SK-N-DZ (cell line): Measurements from ENCODE around the gene NRXN3.
"Not testable (repeated sequence)": the region's sequence is repeated elsewhere in the genome, so short reads cannot be mapped to it uniquely, and the experiment has no call there.

Experiments used
- DNase-seq: peaks from one replicate; pipeline ENCODE4 v3.0.0-alpha.2; 2015; ENCODE audit warnings: low spot score

Gene NRXN3

DNA sequence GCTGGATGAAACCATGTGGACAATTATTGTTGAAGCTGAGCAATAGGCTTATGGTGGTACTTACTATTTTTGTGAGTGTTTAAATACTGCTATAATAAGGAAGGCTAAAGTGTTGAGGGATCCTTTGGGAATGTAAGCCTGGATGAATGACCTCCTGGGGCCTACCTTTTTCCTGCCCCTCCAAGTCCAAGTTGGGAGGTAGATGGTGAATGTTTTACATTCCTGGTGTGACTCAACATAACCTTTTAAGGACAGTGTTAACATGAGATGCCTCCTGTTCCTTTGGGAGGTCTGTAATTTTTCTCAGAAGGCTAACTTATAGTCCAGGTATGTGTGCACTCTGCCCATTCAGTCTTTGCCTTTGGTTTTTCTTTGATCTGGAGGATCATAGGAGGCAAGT, 315.9 kb downstream of the NRXN3 start:
- no peak for DNase-seq

DNA sequence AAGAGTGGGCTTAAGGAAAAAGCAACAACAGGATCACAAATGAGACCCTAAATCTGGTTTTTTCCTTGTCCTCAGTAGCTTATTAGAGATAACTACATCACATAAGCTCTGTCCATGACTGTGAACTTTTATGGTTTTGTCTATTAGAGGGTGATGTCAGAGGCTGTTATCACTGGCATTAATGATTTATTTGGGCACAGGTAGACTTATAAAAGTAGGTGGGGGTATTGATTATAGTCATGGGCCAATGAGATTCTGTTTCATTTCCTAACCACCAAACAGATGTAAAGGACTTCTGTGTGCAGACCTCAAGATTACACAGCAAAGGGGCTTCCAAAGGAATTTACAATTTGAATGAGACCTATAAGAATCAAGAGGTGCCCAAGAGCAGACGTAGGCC, 316.4 kb downstream of the NRXN3 start:
- no peak for DNase-seq

DNA sequence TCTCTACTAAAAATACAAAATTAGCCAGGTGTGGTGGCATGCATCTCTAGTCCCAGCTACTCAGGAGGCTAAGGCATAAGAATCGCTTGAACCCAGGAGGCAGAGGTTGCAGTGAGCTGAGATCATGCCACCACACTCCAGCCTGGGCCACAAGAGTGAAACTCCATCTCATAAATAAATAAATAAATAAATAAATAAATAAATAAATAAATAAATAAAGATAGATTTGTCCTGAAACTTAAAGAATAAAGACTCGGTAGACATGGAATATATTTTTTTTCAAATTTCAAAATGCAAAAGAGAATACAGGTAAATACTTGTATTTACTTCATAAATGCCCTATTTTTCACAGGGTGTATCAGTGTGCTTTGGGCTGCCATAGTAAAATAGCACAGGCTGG, 317.4 kb downstream of the NRXN3 start:
- not testable (repeated sequence) for DNase-seq

DNA sequence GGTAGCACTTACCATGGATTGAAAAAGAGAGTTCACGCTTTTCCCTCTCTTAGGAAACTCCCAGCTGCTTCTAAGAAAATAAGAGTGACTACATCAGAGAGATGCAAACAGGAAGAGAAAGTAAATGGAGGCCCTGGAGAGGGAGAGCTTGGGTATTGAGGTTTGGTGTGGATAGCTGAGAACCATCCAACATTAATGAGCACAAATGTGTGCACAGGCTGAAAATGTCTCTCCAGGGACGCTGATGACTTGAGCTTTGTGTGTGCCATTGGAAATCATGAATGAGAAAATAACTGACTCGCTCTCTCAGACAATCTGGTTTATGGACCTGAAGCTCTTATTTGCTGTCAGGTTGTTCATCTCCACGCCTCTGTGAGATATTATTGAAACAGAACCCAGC, 318.8 kb downstream of the NRXN3 start:
- DNase-seq: no peak

DNA sequence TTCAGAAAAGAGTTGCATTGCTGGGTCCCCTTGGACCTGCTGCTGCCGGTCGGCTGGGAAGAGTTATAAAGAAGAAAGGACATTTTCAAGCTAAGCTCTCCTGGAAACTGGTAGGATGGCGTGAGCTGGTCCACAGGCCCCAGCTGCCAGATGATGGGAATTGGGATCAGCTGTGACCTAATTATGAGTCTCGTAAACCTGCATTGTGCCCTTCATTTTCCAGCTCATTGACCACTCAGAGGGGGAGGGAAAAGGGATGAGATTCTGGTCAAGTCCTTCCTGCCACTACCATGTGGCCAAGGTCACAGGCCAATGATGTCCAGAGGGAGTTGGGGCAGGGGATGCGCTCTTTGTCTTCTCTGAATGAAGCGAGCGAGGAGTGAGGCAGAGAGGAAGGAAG, 320.9 kb downstream of the NRXN3 start:
- DNase-seq: no peak

DNA sequence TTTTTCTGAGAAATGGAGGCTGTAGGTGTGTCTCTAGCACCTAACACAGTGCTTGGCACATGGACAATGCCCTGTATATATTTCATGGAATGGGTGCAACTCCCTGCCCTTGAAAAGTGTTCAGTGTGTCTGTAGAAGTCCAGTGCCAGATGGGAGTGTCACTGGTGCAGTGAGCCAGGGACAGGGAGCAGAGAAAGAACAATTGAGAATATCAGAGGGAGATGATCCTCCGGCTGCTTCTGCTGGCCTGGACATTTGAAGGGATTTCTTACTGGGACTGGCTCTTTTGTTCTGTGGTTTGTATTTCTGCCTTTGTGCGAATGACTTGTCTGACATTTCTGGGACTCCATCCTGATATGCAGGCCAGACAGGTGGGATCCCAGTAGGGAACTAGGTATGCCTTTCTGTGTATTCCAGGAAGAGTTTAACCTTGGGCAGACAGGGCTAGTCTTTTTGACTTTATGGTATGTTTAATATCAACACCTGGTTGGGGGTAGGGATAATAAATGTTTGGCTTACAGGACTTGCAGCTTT, 328.0 kb downstream of the NRXN3 start:
- DNase-seq: no peak

DNA sequence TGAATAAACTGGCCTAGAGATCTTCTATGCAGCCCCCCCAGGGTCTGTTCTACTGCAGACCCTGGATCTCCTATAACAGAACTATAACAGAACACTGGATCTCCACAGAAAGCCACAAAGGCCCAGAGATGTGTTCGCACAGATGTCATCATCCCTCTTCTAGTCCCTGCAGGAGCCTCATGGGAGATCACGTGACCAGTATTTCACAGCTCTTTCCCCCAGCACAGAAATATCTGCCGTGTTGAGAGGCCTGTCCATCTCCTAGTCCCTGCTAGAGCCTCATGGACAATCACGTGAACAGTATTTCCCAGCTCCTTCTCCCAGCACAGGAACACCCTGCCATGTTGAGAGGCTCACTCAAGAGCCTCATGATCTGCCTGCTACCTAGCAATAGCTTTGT, 331.7 kb downstream of the NRXN3 start:
- DNase-seq: no peak

DNA sequence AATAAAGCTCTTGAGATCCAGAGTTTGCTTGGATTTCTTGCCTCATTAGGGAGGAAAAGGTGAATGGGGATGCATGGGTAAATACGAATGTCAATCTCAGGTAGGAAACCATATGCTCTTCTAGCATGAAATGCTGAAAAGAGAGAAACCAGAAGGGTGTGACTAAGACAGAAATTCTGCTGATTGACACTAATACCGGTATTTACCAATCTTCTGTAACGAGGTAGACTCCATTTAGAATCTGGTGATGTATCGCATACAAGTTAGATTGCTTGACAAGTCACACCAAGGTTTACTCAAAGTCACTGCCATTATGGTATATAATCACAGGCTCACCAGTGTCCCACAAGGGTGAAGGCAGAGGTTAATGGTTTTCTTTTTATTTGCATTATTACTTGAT, 337.9 kb downstream of the NRXN3 start:
- DNase-seq: no peak

DNA sequence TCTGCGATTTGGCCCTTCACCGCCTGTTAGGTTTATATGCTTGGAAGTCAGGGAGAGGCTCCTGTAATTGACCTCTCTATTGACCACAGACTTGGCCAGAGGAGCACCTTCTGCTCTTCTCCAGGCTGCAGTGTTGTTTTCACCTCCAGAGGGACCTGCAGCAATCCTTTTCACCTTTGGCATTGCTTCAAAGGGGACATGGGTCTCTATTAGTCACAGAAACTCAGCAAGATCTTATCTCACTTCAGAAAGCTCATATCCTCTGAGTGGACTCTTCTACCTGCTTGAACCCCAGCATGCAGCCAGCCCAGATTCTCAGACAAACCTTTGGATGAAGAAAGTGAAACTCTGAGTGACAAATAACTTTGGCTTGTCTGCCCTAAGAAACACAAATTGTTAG, 339.3 kb downstream of the NRXN3 start:
- DNase-seq: no peak

DNA sequence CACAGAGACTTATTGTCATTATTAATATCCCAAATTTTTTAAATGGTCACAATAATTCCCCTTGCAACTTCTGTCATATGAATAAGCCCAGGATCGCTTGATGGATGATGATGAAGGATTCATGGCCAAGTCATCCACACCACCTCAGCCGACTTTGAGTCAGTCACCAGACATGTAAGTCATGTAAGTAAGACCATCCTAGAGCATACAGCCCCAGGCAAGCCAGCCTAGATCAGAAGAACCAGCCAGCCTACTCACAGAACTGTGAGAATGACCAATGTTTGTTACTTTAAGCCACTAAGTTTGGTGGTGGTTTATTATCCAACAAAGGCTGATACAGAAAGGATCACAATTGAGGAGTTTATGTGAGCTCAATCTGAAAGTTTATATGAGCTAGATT, 341.8 kb downstream of the NRXN3 start:
- no peak for DNase-seq

DNA sequence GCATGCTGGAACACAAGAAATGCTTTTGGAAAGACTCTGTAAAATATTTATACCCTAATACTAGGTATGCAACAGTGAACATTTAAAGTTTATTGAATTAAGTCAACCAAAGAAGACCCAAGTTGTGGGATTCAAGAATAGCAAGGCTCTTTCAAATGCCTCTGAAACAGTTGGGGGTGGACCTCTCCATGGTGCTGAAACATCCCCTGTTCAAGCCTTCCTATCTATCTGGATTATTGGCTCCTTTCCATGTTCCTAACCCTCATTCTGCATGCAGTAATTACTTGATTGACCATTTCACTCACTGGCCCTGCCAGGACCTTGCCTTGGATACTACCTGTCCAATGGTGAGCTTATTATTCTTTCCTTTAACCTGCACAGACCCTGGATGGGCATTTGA, 349.7 kb downstream of the NRXN3 start:
- no peak for DNase-seq

DNA sequence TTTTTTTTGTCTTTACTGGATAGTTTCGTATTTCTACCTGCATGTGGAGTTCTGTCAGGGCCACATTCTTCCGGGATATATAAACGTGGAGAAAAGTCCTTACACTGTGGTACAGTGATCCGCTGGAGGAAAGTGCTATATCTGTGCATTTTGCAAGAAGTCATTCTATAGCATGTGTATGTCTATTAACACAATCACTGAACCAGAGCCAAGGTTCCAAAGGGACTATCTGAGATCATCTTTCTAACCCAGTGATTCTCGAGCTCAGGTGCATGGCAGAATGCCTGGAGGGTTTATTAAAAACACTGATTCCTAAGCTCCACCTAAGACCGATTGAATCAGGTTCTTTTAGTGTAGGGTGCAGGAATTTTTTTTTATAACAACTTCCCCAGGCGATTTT, 354.0 kb downstream of the NRXN3 start:
- no peak for DNase-seq

DNA sequence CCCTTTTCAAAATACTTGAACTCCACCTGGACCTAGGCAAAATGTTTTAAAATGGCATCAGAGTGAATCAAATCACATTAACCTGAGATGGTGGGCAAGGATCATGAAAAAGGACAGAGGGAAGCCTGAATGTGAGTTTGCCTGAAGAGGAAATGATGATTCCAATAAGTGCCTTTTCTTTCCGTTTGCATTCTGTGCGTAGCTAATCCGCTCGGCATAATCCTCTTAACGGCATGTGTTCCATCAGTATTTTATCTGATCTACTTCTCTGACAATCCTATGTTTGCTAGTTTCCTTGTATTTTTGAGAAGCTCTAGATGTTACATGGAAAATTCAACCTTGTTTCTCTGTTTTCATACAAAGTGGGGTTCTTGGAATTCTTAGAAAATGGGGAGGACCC, 354.6 kb downstream of the NRXN3 start:
- DNase-seq: no peak

DNA sequence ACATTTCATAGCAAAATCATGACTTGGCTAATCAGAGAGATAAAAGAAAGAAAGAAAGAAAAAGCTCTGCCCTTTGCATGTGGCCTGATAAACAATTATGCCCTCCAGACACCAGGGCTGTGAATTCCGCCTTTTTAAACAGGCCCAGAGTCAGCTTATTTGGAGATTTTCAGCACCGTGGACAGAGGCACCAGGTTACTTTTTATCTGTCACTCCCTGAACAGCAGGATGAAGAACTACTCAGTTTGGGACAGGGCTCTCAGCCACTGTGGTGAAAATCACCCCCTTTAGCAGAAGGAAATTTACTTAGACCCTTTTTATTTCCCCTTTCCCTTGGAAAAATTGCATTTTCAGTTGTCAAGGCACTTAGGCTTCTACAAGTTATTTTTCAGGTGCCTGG, 359.9 kb downstream of the NRXN3 start:
- no peak for DNase-seq

DNA sequence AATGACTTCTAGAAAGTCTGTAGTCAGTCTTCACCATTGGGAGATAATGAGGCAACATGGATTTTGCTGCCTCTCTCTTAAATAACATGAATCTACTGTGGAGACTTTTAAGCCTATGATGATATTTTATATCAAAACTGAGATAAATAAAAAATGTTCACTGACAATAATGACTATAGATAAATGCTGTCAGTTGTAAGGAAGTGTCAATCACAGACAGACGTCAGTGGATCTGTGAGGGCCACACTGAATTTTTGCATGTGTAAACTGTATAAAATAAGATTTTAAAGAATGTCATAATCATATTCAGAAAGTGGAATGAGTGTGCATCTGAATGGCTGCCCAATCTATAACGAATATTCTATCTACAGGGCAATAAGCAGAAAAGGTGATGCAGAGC, 364.0 kb downstream of the NRXN3 start:
- no peak for DNase-seq

DNA sequence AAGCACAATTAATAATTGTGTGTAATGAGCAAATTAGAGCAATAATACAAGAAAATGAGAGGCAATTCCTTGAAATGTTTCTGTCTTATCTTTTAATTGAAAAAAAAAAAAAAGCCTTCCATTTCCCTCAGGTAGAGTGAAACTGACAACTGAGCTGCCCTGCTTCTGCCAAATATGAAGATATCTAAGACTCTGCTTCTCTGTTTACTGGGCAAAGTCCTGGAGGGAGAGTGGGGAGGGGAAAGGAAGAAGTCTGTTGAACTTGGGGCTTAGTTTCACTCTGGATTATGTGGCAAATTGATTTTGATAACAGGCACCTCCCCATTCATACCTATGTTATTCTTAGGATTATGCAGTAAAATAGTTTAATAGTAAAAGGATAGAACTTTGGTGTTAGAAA, 364.9 kb downstream of the NRXN3 start:
- no peak for DNase-seq

DNA sequence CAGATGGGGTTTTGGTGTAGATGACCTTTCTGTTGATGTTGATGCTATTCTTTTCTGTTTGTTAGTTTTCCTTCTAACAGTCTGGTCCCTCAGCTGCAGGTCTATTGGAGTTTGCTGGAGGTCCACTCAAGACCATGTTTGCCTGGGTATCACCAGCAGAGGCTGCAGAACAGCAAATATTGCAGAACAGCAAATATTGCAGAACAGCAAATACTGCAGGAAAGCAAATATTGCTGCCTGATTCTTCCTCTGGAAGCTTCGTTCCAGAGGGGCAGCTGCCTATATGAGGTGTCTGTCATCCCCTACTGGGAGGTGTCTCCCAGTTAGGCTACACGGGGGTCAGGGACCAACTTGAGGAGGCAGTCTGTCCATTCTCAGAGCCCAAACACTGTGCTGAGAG, 371.6 kb downstream of the NRXN3 start:
- DNase-seq: not testable (repeated sequence)

DNA sequence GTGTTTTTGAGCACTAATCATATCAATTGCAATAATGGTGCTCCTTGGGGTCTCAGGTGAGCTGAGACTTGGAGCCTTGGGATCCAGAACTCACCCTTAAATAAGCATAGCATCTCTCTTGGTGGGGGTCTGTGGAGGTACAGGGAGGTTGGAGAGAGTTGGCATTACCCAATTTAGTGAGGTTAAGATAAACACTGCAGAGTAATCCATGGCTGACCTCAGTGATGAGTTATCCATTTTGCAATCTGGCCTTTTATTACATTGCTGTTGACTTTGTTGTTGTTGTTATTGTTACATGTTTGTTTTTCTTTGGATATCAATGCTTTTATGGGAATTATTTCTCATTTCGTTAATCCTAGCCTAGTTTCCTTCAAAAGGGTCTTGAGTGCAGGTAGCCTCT, 373.3 kb downstream of the NRXN3 start:
- no peak for DNase-seq

DNA sequence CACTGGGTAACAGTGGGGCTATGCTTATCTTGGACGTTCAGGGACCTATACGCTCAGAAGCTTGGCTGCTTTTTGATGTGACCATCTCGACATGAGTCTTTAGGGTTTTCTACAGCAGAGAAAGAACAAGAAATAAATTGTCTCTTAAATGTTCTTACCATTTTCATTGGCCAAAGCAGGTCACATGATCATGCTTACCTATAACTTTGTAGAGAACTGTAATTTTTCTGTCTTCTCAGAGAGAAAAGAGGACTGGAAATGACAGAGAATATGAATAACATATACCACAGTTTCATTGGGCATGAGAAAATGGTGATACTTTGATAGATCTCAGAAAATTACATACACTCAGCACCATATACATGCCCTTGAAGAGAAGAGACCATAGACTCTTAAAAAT, 390.9 kb downstream of the NRXN3 start:
- no peak for DNase-seq

DNA sequence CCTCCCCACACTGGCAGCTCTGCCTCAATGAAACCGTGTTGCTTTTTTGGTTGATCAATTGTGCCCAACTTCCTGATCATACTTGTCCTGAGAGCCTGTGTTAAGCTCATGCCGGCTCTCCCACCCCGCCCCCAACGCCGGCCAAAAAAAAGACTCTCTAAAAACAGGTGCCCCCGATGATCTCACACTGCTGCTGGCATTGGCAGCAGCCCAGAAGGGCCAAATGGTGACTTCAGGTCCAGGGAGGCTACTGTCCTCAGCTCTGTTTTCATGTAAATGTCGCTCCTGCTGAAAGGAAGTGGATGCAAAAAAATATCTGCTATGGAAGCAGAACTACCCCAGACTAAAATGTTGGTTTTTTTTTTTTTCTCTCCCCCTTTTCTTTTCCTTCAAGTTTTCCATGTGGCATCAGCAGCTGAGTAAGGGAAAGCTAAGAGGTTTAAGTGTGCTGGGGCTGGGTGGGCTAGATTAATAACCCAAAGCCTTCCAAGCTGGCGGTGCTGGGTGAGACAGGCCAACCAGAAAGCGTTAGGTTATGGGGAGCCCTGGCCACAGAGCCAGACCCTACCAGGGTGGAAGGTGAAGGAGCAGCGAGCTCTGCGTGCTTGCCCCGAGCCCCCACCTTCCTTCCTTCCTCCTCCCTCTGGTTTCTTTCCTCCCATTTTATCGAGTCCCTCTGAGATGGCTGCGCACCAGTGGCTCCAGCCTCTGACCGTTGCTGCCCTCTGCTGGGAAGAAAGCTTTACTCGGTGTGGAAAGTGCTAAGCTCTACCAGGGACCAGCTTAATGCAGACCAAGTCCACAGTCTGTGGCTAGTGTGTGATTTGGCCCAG, 396.1 kb downstream of the NRXN3 start:
- peak; percentile 64 for DNase-seq

DNA sequence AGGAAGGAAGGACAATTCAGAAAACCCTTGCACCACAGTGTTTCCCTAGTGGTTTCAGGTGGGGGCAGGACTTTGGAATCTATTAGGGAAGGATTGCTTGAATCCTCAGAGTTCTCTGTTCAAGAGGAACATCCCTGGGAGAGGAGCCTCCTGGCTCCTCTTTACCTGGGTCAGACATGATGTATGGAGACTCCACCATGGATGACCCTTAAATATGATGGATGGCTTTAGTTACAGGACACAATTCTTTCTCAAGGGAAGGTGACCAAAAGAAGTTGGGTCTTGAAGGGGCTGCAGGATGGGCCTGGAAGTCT, 396.6 kb downstream of the NRXN3 start:
- DNase-seq: no peak

DNA sequence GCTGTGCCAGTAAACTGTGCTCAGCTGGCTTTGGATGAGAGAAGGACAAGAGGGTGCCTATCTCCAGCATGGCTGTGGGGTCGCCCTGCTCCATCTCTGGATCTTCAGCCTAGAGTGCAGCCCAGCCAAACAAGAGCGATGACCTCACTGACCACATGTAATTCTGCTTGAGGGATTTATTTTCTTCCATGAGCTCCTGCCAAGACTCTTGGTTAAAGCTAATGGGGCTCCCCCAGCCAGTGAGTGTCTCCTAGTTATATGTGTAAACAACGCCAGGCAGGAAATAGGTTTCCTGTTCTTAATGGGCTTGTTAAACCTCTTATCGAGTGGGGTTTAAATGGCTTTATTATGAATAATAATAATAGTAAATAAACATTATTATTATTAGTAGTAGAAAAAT, 397.2 kb downstream of the NRXN3 start:
- DNase-seq: no peak

DNA sequence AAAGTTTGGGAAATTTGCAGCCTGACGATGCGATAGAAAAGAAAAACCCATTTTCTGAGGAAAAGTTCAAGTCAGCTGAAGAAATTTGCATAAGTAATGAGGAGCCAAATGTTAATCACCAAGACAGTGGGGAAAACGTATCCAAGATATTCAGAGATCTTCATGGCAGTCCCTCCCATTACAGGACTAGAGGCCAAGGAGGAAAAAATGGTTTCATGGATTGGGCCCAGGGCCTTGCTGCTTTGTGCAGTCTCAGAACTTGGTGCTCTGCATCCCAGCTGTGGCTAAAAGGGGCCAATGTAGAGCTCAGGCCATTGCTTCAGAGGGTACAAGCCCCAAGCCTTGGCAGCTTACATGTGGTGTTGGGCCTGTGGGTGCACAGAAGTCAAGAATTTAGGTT, 403.6 kb downstream of the NRXN3 start:
- not testable (repeated sequence) for DNase-seq
